ENCODE results near the gene ANKFN1.
"Not testable (repeated sequence)": the region's sequence is repeated elsewhere in the genome, so short reads cannot be mapped to it uniquely, and the experiment has no call there.

Gene ANKFN1

DNA sequence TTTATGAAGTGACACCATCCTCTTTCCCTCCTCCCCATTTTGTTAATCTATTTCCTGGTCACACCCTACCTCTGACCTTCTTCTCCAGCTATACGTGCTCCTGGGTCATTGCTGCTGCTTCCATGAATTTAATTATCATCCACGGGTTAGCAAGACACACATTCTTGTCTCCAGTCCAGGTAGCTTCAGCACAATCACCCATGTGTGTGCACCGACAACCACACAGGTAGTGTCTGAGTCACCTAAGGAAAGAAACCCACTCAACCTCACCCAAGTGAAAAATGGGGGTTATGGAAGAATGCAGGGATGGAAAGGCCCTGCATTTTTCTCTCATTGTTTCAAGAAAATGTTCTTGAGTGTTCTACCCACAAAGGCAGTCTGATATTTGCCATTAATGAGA lies 135.5 kb downstream of the ANKFN1 start:
- not testable (repeated sequence) for H3K4me3 ChIP-seq (ENCODE audit: low read depth, low read length)

- no peak overlapping the region for H3K4me3 ChIP-seq (ENCODE audit: low read depth, low read length)
These were observed 136.0 kb downstream of the ANKFN1 start for GRCh38 chr17:56289321-56289720.

GRCh38 chr17:56290101-56290801 lies 137.0 kb downstream of the ANKFN1 start:
- H3K4me3 ChIP-seq (ENCODE audit: low read depth, low read length), result no peak overlapping the region

DNA sequence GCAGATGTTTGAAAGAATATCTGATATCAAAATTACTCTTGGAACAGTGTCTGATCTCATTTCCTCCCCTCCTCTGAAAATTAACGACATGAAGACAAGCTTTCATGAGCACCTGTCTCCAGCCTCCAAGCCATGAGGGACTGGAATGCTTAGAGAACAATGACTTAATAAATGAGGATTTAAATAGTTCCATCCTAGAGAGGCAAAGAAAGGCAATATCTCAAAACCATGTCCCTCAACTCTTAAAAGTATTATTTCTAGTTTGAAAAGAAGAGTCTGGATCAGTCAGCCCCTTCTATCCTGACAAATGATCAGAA lies 137.5 kb downstream of the ANKFN1 start:
- no peak overlapping the region for H3K4me3 ChIP-seq (ENCODE audit: low read depth, low read length)

DNA sequence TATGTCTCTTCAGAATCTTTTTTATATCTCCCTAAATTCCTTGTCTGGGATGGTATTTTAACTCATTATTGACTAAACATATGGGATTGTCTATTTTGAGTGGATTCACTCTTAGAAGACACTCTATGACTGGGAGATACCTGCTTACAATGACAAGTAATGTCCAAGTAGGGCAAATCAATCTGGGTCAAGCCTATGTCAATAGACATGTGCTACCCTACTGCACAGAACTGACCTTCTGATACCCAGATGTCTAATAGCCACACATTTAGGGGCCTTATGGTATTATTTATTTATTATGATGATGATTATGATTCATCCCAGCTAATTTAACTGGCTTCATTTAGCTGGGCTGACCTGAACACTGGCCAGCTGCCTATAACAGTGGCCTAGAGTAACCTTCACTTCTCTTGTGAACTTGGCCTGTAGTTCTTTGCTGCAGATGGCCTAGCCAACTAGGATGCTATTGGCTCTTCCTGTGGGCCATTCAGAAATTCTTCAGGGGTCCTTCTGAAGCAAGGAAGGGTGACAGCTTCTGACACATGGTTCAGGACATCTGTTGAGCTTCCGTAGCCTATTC lies 138.0 kb downstream of the ANKFN1 start:
- no peak overlapping the region for H3K4me3 ChIP-seq (ENCODE audit: low read depth, low read length)

DNA sequence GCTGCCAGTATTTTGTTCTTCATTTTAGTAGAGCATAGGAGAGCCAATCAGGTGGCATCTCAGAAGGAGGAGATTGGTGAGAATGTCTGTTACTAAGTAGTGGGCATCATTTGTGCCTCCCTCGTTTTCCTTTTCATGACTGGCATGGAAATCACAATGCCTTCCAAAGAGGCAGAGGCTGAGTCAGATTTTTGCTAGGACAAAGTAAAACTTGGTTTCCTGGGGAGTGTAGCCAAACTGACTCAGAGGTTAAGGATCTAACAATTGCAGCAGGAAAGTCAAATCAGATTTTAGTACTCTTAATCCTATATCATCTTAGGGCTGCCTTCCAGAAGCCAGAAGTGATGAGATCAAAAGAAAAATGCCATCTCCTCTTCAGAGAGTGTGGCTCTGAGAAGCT lies 138.7 kb downstream of the ANKFN1 start:
- H3K4me3 ChIP-seq (ENCODE audit: low read depth, low read length), result no peak overlapping the region

- H3K4me3 ChIP-seq (ENCODE audit: low read depth, low read length), result no peak overlapping the region
These were observed 139.3 kb downstream of the ANKFN1 start for GRCh38 chr17:56292578-56292977.

- H3K4me3 ChIP-seq (ENCODE audit: low read depth, low read length), result no peak overlapping the region
These were observed 143.9 kb downstream of the ANKFN1 start for GRCh38 chr17:56297184-56297583.

DNA sequence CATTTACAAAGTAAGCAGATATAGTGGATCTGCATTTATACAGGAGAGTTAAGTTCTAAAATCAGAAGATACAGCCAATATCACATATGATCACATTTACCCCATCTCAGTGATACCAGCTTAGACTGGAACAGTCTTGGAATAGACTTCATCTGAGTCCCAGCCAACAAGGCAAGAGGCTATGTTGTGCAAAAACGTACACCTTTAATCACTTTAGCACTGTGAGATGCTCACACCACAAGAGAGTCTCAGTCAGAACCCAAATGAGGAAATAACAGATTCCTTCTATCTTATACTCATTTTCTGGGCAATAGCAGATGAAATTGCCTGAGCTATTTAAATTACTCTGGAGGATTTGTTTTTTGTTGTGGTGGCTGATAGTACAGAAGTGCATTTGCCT lies 145.6 kb downstream of the ANKFN1 start:
- no peak overlapping the region for H3K4me3 ChIP-seq (ENCODE audit: low read depth, low read length)

DNA sequence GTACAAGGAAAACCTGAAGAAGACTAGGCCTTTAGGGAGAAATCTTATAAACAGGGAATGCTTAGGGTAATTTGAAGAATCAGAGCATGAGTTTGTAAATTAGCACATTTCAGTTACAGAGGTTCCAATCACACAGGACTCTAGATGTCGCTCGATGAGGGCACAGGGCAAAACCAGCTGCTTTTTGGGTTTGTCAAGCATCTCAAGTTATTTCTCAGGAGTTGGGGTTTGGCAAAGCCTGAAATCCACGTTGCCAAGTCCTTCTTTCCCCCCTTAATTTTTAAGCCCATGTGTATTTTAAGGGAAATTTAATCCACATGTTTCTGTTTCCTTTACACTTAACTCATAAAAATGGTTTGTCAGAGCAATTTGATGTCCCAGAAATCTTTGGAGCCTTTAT lies 146.9 kb downstream of the ANKFN1 start:
- no peak overlapping the region for H3K4me3 ChIP-seq (ENCODE audit: low read depth, low read length)

DNA sequence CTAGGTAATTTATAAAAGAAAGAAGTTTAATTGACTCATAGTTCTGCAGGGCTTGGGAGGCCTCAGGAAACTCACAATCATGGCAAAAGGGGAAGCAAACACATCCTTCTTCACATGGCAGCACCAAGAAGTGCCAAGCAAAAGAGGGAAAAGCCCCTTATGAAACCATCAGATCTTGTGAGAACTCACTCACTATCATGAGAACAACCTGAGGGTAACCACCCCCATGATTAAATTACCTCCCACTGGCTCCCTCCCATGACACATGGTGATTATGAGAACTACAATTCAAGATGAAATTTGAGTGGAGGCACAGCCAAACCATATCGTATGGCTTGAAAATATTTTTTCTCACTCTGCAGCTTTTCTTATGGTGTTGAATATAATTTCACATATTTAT lies 151.7 kb downstream of the ANKFN1 start:
- no peak overlapping the region for H3K4me3 ChIP-seq (ENCODE audit: low read depth, low read length)

DNA sequence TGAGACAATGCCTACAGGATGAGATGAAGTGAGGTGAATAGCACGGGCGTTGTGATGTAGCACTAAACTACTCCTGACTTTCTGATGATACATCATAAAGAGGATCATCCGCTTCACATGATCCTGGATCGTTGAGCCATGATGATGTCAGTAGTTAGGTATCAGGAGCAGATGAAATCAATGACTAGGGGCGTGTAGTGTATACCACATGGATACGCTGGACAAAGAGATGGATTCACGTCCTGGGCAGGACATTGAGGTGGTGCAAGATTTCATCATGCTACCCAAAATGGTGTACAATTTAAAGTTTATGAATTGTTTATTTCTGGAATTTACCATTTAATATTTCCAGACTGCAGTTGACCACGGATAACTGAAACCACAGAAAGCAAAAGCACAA lies 156.6 kb downstream of the ANKFN1 start:
- no peak overlapping the region for H3K4me3 ChIP-seq (ENCODE audit: low read depth, low read length)

GRCh38 chr17:56310782-56311181 lies 157.5 kb downstream of the ANKFN1 start:
- no peak overlapping the region for H3K4me3 ChIP-seq (ENCODE audit: low read depth, low read length)

DNA sequence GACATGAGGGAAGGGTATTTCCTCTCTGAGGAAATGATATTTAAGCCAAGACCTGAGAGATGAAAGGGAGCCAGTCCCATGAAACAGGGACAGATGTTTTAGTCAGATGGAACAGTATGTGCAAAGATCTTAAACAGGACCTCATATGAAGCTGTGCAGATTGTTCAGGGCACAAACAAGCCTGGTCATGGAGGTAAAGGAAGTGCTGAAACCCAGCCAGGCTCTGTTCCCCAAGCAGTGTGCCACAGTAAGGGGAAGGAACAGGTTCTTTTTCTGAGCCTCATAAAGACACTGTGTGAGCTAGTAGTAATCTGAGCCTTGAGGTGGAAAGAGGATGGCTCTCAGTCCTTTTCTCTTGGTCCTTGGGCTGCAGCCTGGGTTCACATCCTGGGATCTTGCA lies 159.9 kb downstream of the ANKFN1 start:
- no peak overlapping the region for H3K4me3 ChIP-seq (ENCODE audit: low read depth, low read length)

DNA sequence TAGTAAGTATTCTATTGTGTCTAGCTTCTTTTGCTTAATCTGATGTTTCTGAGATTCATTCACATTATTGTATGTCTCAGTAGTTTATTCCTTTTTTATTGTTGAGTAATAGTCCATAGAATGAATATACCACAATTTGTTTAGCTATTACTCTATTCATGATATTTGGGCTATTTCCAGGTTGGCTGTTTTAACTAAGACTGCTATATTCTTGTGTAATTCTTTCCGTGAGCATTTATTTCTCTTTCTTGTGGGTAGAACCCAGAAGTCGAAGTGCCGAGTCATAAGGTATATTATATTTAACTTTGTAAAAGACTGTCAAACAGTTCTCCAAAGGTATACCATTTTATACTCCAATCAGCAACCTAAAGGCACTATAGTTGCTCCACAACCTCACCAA lies 160.8 kb downstream of the ANKFN1 start:
- H3K4me3 ChIP-seq (ENCODE audit: low read depth, low read length), result no peak overlapping the region

DNA sequence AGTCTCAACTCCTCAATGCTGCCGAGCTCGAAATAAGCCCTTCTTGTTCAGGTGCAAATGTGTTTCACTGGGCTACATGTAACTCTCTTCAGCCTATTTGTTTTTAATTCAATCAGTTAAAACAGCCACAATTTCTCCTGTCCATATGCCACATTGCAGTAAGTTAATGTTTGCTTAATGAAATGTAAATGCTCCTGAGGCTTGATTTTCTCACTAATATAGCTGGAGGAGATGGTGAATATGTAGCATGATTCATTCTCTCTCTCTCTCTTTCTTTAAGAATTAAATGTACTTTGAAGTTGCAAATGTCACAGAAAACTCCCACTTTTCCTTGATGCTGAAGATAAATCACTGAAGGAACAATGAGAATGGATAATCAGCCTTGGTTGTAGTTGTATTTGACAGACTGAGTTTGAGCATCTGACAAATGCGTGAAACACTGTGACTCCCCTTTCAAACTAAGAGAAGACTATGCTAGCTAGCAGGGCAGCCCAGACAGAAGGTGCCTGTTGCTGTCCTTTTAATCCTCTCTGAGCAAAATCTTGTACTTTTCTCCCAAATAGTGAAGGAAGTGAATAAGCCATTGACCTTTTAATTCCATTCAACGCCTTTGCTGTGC lies 161.8 kb downstream of the ANKFN1 start:
- no peak overlapping the region for H3K4me3 ChIP-seq (ENCODE audit: low read depth, low read length)

DNA sequence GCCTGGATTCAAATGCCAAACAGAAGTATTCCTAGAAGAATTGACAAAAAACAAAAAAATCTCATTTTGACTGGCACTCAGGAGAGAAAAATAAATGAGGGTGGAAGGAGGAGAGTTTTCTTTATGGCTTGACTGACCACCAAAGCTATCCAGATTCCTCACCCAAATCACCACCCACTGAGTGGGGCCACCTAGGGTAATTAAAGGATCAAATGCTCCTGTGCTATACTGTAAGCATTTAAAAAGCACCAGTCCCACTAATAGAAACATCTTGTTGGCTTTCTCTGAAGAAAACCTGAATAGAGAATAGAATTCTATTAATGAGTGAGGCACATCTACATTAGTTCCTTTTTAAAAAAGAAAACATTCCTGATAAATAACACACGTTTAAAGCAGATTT lies 163.3 kb downstream of the ANKFN1 start:
- H3K4me3 ChIP-seq (ENCODE audit: low read depth, low read length), result no peak overlapping the region

GRCh38 chr17:56317351-56318208 lies 164.3 kb downstream of the ANKFN1 start:
- H3K4me3 ChIP-seq (ENCODE audit: low read depth, low read length), result no peak overlapping the region

GRCh38 chr17:56319531-56319930 lies 166.3 kb downstream of the ANKFN1 start:
- no peak overlapping the region for H3K4me3 ChIP-seq (ENCODE audit: low read depth, low read length)

DNA sequence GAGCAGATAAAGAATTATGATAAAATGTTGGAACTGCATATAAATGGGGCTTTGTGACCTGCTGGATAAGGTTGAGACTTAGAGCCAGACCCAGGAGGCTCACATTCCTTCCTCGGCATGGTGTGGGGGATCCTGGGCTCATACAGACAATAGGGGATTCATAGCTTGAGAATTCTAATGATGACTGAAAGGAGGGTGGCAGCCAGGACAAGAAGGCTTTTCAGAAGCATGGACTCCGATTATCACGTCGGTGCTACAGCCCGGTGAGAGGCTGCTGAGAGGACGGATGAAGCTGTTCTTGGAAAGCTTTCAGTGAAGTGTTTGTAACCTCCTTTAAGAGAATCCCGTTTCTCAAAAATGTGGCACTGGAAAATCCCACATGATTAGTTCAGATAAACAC lies 167.2 kb downstream of the ANKFN1 start:
- H3K4me3 ChIP-seq (ENCODE audit: low read depth, low read length), result no peak overlapping the region

DNA sequence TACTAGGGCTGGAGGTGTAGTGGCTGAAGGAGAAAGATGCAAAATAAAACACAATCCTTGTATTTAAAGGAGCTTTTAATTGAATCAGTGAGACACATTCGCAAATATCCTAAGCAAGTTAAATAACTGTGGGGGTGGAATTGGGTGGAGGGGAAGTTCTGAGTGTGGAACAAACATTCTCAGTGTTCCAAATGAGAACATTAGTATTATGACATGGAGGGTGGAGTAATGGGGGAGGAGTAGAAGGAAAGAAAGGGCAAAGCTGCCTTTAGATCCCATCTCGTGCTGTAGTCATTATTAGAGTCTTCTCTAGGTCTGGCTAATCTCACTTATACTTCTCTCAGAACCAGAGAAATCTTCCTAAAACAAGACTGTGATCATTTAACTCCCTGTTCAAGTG lies 169.7 kb downstream of the ANKFN1 start:
- H3K4me3 ChIP-seq (ENCODE audit: low read depth, low read length), result no peak overlapping the region

- no peak overlapping the region for H3K4me3 ChIP-seq (ENCODE audit: low read depth, low read length)
These were observed 171.4 kb downstream of the ANKFN1 start for GRCh38 chr17:56324676-56325075.

All from iPS-11a (cell line).